Skin epidermis (tissue), 12 donors: Measurements from ENCODE around the gene ACP5.
"Not testable (repeated sequence)": the region's sequence is repeated elsewhere in the genome, so short reads cannot be mapped to it uniquely, and the experiment has no call there.

Source experiments
- H3K27ac ChIP-seq, 21 experiments: fragments of 200-600 bp; sonication (generic) in 11 of 21; one replicate each; pipeline ENCODE4 v1.5.0; 2020; ENCODE audit warnings: mild to moderate bottlenecking in 3 of 21, inconsistent platforms in 2 of 21, moderate library complexity in 2 of 21
- H3K4me3 ChIP-seq, 7 experiments: fragments of 200-600 bp; sonication (generic) in 2 of 7; one replicate each; pipeline ENCODE4 v1.5.0; 2020; ENCODE audit warnings: inconsistent platforms in 2 of 7, mild to moderate bottlenecking in 2 of 7, moderate library complexity in 1 of 7

The ACP5 gene

DNA sequence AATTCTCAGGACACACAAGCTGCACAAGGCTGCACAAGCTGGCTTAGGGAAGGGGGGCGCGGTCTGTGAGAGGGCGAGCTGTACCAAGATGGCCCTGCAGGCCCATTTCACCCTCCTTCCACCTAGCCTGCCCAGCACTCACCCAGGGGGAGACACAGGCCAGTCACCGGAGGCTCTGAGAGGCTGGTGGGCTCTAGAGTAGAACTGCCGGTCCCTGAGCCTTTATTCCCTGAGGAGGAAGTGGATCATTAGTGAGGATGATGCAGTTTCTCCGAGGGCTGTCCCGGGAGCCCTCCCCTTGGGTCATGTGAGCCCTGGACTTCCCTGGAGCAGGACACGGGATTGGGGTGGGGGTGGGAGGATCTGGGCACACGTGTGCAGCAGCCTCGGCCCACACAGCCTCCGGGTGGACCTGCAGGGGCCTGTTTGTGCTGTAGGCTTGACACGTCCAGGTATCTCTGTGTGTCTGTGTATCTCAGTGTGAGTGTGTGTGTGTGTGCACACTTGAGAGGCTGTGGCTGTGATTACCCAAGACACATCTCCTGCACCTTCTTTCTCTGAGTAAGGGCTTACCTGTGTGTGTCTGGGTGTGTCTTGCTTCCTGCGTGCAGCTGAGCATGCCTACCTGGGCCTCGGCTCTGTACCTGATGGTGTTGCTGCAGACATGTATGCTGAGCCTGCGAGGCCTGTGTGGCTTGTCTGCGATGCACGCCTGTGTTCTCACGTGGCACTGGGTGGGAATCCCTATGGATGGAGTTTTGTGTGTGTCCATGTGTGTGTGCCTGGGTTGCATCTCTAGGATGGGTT is at the start of gene ACP5:
Gene ACP5, minus strand, starts transcription at position 195 of the 807 bp plus-strand sequence. CDS start 328 bp downstream, outside the sequence.
- H3K27ac ChIP-seq: peak within 1 kb of the TSS in 20 of 21 experiments; percentile 13 to 88 (median 78)
- H3K4me3 ChIP-seq: peak within 1 kb of the TSS; percentile 29 to 51 (median 42)

GRCh38 chr19:11626252-11626651 is 48.8 kb upstream of the ACP5 start:
- Histone ChIP-seq H3K27ac (no peak overlapping the region), H3K4me3 (no peak overlapping the region)

DNA sequence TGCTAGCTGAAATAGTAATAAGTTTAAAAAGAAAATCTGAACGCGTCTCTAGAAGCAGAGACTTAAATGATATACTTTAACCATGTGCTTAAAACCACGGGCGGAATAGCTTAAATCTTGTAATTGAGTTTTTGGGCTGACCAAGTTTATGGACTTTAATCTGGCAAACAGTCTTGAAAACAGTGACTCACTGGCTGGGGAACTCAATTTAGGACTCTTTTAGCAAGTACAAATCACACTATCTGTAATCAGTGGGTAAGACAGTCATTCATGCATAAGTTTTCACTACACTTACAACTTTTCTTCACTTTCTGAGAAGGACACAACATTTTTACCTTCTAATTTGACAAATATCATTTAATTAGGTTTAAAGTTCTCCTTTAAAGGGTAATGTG is 46.6 kb upstream of the ACP5 start:
- H3K27ac ChIP-seq: peak overlapping the region in 2 of 21 experiments; percentile 18 to 49
- H3K4me3 ChIP-seq: peak overlapping the region in 1 of 7 experiments; percentile 43

GRCh38 chr19:11622401-11622800 is 45.0 kb upstream of the ACP5 start:
- not testable (repeated sequence) for H3K27ac ChIP-seq, H3K4me3 ChIP-seq

DNA sequence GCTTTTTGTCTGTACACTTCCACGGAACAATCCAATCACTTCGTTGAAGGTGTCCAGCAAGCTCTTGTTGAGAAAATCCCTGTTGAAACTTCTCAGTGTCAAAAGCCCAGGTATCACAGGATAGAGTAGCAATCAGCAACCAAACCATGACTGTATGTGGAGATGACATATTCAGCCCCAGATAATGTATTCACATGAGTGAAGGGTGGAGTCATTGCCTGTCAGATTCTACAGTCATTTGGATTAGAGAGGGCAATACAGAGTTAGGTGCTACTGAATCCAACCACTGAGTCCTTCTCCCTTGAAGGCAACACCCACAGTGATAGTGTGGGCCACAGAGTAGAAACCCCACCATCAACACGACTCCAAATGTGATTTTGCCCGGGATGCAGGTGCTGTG is 43.1 kb upstream of the ACP5 start:
- no peak overlapping the region for H3K27ac ChIP-seq
- no peak overlapping the region for H3K4me3 ChIP-seq

DNA sequence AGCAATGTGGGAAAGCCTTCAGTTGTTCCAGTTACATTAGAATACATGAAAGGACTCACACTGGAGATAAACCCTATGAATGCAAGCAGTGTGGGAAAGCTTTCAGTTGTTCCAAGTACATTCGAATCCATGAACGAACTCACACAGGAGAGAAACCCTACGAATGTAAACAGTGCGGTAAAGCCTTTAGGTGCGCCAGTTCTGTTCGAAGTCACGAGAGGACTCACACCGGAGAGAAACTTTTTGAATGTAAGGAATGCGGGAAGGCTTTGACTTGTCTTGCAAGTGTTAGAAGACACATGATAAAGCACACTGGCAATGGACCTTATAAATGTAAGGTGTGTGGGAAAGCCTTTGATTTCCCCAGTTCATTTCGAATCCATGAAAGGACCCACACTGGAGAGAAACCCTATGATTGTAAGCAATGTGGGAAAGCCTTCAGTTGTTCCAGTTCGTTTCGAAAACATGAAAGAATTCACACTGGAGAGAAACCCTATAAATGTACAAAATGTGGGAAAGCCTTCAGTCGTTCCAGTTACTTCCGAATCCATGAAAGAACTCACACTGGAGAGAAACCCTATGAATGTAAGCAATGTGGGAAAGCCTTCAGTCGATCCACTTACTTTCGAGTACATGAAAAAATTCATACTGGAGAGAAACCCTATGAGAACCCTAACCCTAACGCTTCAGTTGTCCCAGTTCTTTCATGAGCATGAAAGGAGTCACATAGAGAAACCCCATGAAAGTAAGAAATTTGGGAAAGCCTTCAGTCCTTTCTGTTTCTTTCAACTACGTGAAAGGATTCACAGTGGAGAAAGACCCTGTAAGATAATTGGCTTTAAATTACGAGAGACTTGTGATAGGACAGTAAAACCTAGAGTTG is 40.0 kb upstream of the ACP5 start:
- no peak overlapping the region for H3K4me3 ChIP-seq
- H3K27ac ChIP-seq: no peak overlapping the region

GRCh38 chr19:11612816-11613511 is 35.5 kb upstream of the ACP5 start:
- Histone ChIP-seq H3K4me3 (no peak overlapping the region), H3K27ac (no peak overlapping the region)

- H3K4me3 ChIP-seq: no peak overlapping the region
- H3K27ac ChIP-seq: no peak overlapping the region
These were observed 34.3 kb upstream of the ACP5 start for GRCh38 chr19:11611730-11612129.

- Histone ChIP-seq H3K27ac (no peak overlapping the region), H3K4me3 (no peak overlapping the region)
These were observed 29.0 kb upstream of the ACP5 start for GRCh38 chr19:11606484-11606883.

GRCh38 chr19:11599704-11600103 is 22.3 kb upstream of the ACP5 start:
- not testable (repeated sequence) for H3K27ac ChIP-seq, H3K4me3 ChIP-seq

DNA sequence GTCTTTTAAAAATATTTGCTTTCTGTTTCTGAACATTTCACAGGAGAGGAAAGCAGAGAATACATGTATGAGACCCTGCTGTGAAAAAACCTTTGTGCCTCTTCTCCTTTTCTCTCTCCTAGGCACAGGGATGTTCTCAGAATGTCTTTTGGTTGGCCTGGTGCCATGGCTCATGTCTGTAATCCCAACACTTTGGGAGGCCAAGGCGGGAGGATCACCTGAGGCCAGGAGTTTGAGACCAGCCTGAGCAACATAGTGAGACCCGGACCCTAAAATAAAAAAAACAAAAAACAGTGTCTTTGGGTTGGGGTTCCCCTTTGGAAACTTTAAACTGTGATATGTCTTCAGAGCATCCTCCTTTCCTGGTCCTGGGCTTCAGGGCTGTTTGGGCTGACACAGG is 21.3 kb upstream of the ACP5 start:
- Histone ChIP-seq H3K4me3 (no peak overlapping the region), H3K27ac (no peak overlapping the region)

- Histone ChIP-seq H3K4me3 (peak overlapping the region; percentile 77 to 97 (median 92)), H3K27ac (peak overlapping the region in 17 of 21 experiments; percentile 81 to 98 (median 93))
These were observed 20.6 kb upstream of the ACP5 start for GRCh38 chr19:11598103-11598483.

GRCh38 chr19:11597202-11598102 is 20.0 kb upstream of the ACP5 start, which contains the start of gene ZNF627:
TSS of gene ZNF627 (plus strand) at chr19:11597483. CDS start at chr19:11597628, 145 bp downstream.
- H3K27ac ChIP-seq: peak within 1 kb of the TSS; percentile 68 to 98 (median 92)
- peak within 1 kb of the TSS; percentile 77 to 97 (median 92) for H3K4me3 ChIP-seq

GRCh38 chr19:11596156-11596555 is 18.7 kb upstream of the ACP5 start:
- Histone ChIP-seq H3K27ac (peak overlapping the region in 3 of 21 experiments; percentile 89 to 95 (median 93)), H3K4me3 (no peak overlapping the region)

GRCh38 chr19:11594084-11594483 is 16.6 kb upstream of the ACP5 start:
- H3K27ac ChIP-seq: no peak overlapping the region
- no peak overlapping the region for H3K4me3 ChIP-seq

DNA sequence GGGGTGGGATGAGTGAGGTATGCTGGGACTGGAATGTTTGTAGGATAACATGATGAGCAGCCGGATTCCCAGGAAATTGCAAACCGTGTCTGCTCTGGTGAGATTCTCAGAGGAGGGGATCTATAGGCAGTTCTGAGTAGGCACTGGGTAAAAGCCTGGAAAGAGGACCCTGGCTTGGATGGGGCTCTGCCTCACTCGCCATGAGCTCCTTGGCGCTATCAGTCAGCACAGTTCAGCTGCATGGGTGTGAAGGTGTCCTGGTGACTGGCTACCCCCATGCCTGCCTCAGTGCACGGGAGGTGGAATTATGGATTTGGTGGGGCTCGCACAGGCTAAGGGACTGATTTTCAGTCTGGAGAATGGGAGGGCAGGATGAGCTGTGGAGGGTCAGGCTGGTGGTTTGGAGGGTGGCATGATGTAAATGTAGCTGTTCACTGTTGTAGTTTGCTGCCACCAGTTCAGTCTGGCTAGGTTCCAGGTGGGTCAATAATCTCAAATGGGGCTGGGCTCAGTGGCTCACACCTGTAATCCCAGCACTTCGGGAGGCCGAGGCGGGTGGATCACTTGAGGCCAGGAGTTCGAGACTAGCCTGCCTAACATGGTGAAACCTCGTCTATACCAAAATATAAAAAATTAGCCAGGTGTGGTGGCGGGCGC is 10.7 kb upstream of the ACP5 start:
- Histone ChIP-seq H3K27ac (no peak overlapping the region), H3K4me3 (no peak overlapping the region)

DNA sequence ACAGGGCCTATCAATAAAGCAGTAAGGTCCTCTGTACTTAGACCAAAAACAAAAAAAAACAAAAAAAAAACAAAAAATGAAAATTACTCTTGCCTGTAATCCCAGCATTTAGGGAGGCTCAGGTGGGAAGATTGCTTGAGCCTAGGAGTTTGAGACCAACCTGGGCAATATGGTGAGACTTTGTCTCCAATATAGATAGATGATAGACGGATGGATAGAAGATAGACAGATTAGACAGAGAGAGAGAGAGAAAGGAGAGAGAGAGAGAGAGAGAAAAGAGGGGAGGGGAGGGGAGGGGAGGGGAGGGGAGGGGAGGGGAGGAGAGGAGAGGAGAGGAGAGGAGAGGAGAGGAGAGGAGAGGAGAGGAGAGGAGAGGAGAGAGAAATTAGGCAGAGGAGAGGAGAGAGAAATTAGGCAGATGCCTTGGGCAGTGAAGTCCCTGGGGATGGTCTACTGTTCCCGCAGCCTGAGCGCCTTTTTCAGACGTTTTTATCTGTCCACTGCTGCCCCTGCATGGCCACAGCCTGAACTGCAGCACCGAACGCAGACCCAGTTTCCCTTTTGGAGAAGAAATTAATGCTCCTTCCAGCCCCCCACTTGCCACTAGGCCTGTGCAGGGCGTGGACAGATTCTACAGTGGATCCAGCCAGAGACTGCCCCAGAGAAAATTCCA is 10.0 kb upstream of the ACP5 start:
- Histone ChIP-seq H3K27ac (no peak overlapping the region), H3K4me3 (no peak overlapping the region)

DNA sequence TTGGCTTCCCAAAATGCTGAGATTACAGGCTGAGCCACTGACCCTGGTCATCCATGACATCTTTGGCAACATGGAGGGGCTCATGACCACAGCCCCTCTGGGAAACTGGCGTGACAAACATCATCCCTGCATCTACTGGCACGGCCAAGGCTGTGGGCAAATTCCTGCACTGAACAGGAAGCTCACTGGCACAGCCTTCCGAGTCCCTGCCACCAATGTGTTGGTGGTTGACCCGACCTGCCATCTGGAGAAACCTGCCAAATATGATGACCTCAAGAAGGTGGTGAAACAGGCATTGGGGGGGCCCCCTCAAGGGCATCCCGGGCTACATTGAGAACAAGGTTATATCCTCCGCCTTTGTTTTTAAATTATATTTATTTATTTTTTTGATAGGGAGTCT is 8.9 kb upstream of the ACP5 start:
- no peak overlapping the region for H3K27ac ChIP-seq
- no peak overlapping the region for H3K4me3 ChIP-seq
